IMR-90 (cell line): ENCODE results near the gene REC114.

Experiments
- POLR2A ChIP-seq: IDR thresholded peaks from 2 replicates; pipeline ENCODE4 v1.6.1; 2012; ENCODE audit warnings: mild to moderate bottlenecking, low read depth, low read length
- TF ChIP-seq, protein P1 (sequence below): conservative IDR thresholded peaks from 2 replicates; pipeline ENCODE4 v1.5.1; 2012; ENCODE audit warnings: mild to moderate bottlenecking, low read depth, low read length, improper control_type of control experiment
- TF ChIP-seq, protein P2 (sequence below): fragments of 150-350 bp; IDR thresholded peaks from 2 replicates; pipeline ENCODE4 v1.6.1; 2016; ENCODE audit warnings: low read depth, mild to moderate bottlenecking, low read length, moderate library complexity, borderline replicate concordance

DNA sequence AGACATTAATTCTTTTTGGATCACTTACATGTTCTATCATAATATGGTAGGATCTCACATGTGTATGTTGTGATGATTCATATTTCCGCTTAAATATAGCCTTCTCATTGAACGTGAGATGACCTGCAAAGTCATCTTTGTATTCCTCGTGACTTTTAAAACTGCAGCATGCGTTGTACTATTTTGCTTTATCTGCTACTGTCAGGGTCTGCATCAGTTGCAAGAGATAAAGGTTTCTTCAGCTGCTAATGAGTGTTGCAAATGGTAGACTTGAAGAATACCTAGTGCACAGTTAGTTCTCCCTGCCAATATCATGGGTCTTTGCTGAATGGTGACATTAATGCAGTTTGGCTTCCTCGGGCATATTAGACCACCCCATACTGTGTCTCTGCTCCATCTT lies 31.8 kb downstream of the REC114 start:
- TF ChIP-seq, protein P1, sequence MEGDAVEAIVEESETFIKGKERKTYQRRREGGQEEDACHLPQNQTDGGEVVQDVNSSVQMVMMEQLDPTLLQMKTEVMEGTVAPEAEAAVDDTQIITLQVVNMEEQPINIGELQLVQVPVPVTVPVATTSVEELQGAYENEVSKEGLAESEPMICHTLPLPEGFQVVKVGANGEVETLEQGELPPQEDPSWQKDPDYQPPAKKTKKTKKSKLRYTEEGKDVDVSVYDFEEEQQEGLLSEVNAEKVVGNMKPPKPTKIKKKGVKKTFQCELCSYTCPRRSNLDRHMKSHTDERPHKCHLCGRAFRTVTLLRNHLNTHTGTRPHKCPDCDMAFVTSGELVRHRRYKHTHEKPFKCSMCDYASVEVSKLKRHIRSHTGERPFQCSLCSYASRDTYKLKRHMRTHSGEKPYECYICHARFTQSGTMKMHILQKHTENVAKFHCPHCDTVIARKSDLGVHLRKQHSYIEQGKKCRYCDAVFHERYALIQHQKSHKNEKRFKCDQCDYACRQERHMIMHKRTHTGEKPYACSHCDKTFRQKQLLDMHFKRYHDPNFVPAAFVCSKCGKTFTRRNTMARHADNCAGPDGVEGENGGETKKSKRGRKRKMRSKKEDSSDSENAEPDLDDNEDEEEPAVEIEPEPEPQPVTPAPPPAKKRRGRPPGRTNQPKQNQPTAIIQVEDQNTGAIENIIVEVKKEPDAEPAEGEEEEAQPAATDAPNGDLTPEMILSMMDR = no peak
- TF ChIP-seq POLR2A = no peak
- TF ChIP-seq, protein P2, sequence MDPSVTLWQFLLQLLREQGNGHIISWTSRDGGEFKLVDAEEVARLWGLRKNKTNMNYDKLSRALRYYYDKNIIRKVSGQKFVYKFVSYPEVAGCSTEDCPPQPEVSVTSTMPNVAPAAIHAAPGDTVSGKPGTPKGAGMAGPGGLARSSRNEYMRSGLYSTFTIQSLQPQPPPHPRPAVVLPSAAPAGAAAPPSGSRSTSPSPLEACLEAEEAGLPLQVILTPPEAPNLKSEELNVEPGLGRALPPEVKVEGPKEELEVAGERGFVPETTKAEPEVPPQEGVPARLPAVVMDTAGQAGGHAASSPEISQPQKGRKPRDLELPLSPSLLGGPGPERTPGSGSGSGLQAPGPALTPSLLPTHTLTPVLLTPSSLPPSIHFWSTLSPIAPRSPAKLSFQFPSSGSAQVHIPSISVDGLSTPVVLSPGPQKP = no peak
